AG09319 (cell line): Measurements from ENCODE around the gene TBC1D22A.

ENCODE experiments used
- DNase-seq: peaks from one replicate; pipeline ENCODE4 v3.0.0-alpha.2; 2010; ENCODE audit warnings: low read depth; ENCODE audit errors: extremely low read depth
- CTCF ChIP-seq: IDR thresholded peaks from 2 replicates; pipeline ENCODE4 v1.5.1; 2011; ENCODE audit warnings: low read depth, mild to moderate bottlenecking, inconsistent platforms, low read length, moderate library complexity

Gene TBC1D22A

GRCh38 chr22:46907241-46908215 lies 145.1 kb downstream of the TBC1D22A start:
- TF ChIP-seq CTCF, result no peak
- DNase-seq, result no peak

GRCh38 chr22:46908641-46909107 lies 146.2 kb downstream of the TBC1D22A start:
- no peak for TF ChIP-seq CTCF
- no peak for DNase-seq

- no peak for TF ChIP-seq CTCF
- no peak for DNase-seq
Measured at GRCh38 chr22:46909237-46910030, 147.0 kb downstream of the TBC1D22A start.

- TF ChIP-seq CTCF, result no peak
- no peak for DNase-seq
Measured at GRCh38 chr22:46910624-46911023, 148.2 kb downstream of the TBC1D22A start.

- no peak for DNase-seq
Measured at GRCh38 chr22:46911346-46911745, 148.9 kb downstream of the TBC1D22A start.

GRCh38 chr22:46913351-46913750 lies 150.9 kb downstream of the TBC1D22A start:
- TF ChIP-seq CTCF, result no peak
- no peak for DNase-seq

More at GRCh38 chr22:46911346-46911745, 148.9 kb downstream of the TBC1D22A start:
- no peak for TF ChIP-seq CTCF

- DNase-seq, result no peak
Measured at GRCh38 chr22:46914481-46914880, 152.0 kb downstream of the TBC1D22A start.

More at GRCh38 chr22:46914481-46914880, 152.0 kb downstream of the TBC1D22A start:
- TF ChIP-seq CTCF, result no peak
